Measurements from ENCODE around the gene CCT7. TPM values are rescaled to one million over a fixed set of nuclear protein-coding genes. Genes with fewer than 3 reads are reported as not detected.

Gene CCT7
- total and polyA plus RNA-seq, 2 of the 8 experiments (the other 6 are each of a cell fraction or from before 2014, with no cell fraction given), result 440 to 474 TPM

DNA sequence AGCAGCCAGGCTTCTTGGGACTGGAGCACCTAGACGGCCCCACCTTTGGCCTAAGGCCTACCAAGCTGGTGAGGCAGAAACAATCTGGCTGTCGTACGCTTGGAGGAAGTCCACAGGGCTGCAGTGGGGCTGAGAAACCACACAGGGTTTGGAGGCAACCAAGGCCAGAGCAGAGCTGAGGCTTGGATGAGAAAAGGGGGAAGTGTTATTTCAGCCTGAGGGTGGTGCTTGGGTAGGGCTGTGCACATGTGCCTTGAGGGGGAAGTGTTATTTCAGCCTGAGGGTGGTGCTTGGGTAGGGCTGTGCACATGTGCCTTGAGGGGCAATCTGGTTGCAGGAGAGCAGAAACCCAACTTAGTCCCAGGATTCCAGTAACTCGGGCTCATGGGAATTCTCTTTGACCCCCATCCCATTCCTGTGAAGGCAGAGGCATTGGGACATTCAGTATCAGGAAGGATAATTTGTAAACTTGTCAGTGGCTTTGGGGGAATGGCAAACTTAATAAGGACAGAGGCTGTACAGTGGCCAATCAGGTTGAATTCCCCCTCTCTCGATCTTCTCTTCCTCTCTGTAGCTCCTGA lies 51.1 kb downstream of the CCT7 start (continued):
- TF ChIP-seq, protein P1, sequence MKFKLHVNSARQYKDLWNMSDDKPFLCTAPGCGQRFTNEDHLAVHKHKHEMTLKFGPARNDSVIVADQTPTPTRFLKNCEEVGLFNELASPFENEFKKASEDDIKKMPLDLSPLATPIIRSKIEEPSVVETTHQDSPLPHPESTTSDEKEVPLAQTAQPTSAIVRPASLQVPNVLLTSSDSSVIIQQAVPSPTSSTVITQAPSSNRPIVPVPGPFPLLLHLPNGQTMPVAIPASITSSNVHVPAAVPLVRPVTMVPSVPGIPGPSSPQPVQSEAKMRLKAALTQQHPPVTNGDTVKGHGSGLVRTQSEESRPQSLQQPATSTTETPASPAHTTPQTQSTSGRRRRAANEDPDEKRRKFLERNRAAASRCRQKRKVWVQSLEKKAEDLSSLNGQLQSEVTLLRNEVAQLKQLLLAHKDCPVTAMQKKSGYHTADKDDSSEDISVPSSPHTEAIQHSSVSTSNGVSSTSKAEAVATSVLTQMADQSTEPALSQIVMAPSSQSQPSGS (IDR thresholded peaks at IDR 0.05; ENCODE audit: low read length), result no peak
- no peak for TF ChIP-seq SAP30 (IDR thresholded peaks at IDR 0.05; ENCODE audit: insufficient read depth, insufficient replicate concordance, low read length)
- TF ChIP-seq EGR1 (IDR thresholded peaks at IDR 0.05; ENCODE audit: borderline replicate concordance, low read depth, low read length), result no peak
- no peak for TF ChIP-seq HDAC6 (IDR thresholded peaks at IDR 0.05; ENCODE audit: low read depth, low read length)
- TF ChIP-seq FOSL1 (IDR thresholded peaks at IDR 0.05; ENCODE audit: insufficient read depth, low read depth, low read length), result no peak
- no peak for TF ChIP-seq SP4 (IDR thresholded peaks at IDR 0.05; ENCODE audit: low read length)
- TF ChIP-seq KDM4A (IDR thresholded peaks at IDR 0.05; ENCODE audit: low read depth, low read length, severe bottlenecking), result no peak

Data from H1 (cell line).